ENCODE data around the gene DSCAML1. TPM values are rescaled to one million over a fixed set of nuclear protein-coding genes. Genes with fewer than 3 reads are reported as not detected.

The DSCAML1 gene
- total and polyA plus RNA-seq, 10 of the 15 experiments (the other 5 are each of a cell fraction or from before 2014, with no cell fraction given) = 0.03 to 0.18 (median 0.06) TPM; not detected in 1

DNA sequence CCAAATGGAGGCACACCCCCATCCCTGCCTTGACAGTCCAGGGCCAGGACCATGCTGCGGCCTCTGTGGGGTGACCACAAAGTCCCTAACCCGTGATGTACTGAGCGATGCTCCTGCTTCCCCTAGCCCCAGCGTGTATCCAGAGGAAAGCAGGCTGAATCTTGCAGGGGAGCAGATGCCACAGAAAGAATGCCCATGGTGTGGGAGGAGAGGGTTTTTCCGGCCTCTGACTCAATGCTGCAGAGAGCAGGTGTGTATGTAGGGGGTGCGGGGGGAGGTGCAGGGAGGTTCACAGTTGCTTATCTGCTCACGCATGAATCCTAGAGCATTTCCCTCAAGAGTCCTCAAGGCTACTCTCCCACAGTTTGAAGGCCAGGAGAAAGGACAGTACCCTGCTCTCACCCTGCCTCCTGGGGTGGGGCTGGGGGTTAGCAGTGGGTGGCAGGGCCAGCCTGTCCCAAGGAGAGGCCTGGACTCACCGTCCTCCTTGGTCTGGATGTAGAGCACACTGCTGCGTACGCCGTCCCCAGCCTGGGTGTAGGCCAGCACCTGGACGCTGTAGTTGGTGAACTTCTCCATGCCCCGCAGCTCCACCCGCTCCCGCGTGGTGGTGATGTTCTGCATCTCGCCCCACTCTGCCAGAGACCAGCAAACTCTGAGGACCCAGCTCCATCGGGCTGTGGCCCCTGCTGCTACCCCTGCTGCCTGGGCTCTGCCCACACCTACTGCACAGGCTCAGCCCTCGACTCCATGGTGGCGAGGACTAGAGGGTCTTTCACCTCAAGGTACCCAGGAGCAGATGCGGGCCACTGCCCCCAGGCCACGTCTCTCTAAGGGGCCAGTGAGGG is 338.5 kb downstream of the DSCAML1 start (continued):
- TF ChIP-seq SP1 (IDR thresholded peaks at IDR 0.05; ENCODE audit: low read depth, low read length) (peak; percentile 60), EP300 (IDR thresholded peaks at IDR 0.05; ENCODE audit: borderline replicate concordance in 1 of 2, control insufficient read depth in 1 of 2, low read depth in 2 of 2, low read length in 2 of 2) (peak; percentile 58 to 81; a peak in 3 of 4 replicates), DPF2 (IDR thresholded peaks at IDR 0.05) (peak; percentile 80), RAD21 (IDR thresholded peaks at IDR 0.05; ENCODE audit: insufficient read depth, low read depth, low read length) (no peak), SREBF2 (IDR thresholded peaks at IDR 0.05; ENCODE audit: low read length) (no peak), IKZF2 (IDR thresholded peaks at IDR 0.05) (peak; percentile 78 to 86), NBN (IDR thresholded peaks at IDR 0.05) (peak; percentile 55), IKZF1 (conservative IDR thresholded peaks at IDR 0.05) (peak; percentile 95), BMI1 (IDR thresholded peaks at IDR 0.05; ENCODE audit: borderline replicate concordance) (no peak), KLF5 (IDR thresholded peaks at IDR 0.05; ENCODE audit: partially characterized antibody) (no peak), ZBED1 (IDR thresholded peaks at IDR 0.05; ENCODE audit: borderline replicate concordance) (peak; percentile 75; the same call in 1 of the 2 replicates), TCF3 (IDR thresholded peaks at IDR 0.05; ENCODE audit: borderline replicate concordance, insufficient read depth, low read depth, low read length) (peak; percentile 95), SREBF1 (IDR thresholded peaks at IDR 0.05; ENCODE audit: low read length) (no peak), ZSCAN29 (IDR thresholded peaks at IDR 0.05) (0 out of 2 replicates have a peak, but pooled peaks have one; percentile 10), MEF2A (IDR thresholded peaks at IDR 0.05; ENCODE audit: insufficient read depth, low read depth, low read length) (0 out of 2 replicates have a peak, but pooled peaks have one; percentile 28), ZNF384 (IDR thresholded peaks at IDR 0.05; ENCODE audit: borderline replicate concordance, low read depth, low read length) (no peak), TCF12 (IDR thresholded peaks at IDR 0.05; ENCODE audit: low read depth, low read length) (peak; percentile 99), PAX8 (IDR thresholded peaks at IDR 0.05) (no peak), EGR1 (IDR thresholded peaks at IDR 0.05; ENCODE audit: borderline replicate concordance in 1 of 2, low read depth in 2 of 2, low read length in 2 of 2) (peak in 1 of 2 experiments; percentile 80; a peak in 2 of 3 replicates), FOXM1 (IDR thresholded peaks at IDR 0.05; ENCODE audit: low read depth, low read length) (peak; percentile 57; the same call in 1 of the 2 replicates), TAF1 (IDR thresholded peaks at IDR 0.05; ENCODE audit: borderline replicate concordance, low read depth, low read length) (no peak), SIX5 (IDR thresholded peaks at IDR 0.05; ENCODE audit: low read depth, low read length, severe bottlenecking) (no peak), MXI1 (IDR thresholded peaks at IDR 0.05; ENCODE audit: low read depth, low read length) (no peak), NFIC (IDR thresholded peaks at IDR 0.05; ENCODE audit: low read depth, low read length) (peak; percentile 77; the same call in 1 of the 2 replicates), JUNB (IDR thresholded peaks at IDR 0.05) (peak; percentile 80), IRF4 (IDR thresholded peaks at IDR 0.05; ENCODE audit: low read depth, low read length) (peak; percentile 69; the same call in 1 of the 2 replicates), MTA2 (IDR thresholded peaks at IDR 0.05; ENCODE audit: low read depth) (peak; percentile 61), RELA (IDR thresholded peaks at IDR 0.05; ENCODE audit: borderline replicate concordance, partially characterized antibody) (peak; percentile 89), ZNF24 (IDR thresholded peaks at IDR 0.05) (no peak), EED (IDR thresholded peaks at IDR 0.05; ENCODE audit: low read depth) (peak; percentile 95), RUNX3 (IDR thresholded peaks at IDR 0.05; ENCODE audit: low read length) (peak; percentile 77), NR2F1 (conservative IDR thresholded peaks at IDR 0.05) (peak; percentile 36; the same call in 1 of the 2 replicates), YY1 (IDR thresholded peaks at IDR 0.05; ENCODE audit: low read depth, low read length) (no peak)
- TF ChIP-seq, protein P1, sequence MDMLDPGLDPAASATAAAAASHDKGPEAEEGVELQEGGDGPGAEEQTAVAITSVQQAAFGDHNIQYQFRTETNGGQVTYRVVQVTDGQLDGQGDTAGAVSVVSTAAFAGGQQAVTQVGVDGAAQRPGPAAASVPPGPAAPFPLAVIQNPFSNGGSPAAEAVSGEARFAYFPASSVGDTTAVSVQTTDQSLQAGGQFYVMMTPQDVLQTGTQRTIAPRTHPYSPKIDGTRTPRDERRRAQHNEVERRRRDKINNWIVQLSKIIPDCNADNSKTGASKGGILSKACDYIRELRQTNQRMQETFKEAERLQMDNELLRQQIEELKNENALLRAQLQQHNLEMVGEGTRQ (IDR thresholded peaks at IDR 0.05; ENCODE audit: borderline replicate concordance, low read depth, low read length) = no peak

Data from GM12878 (cell line).